ENCODE results near the gene PDPK1.

The PDPK1 gene

DNA sequence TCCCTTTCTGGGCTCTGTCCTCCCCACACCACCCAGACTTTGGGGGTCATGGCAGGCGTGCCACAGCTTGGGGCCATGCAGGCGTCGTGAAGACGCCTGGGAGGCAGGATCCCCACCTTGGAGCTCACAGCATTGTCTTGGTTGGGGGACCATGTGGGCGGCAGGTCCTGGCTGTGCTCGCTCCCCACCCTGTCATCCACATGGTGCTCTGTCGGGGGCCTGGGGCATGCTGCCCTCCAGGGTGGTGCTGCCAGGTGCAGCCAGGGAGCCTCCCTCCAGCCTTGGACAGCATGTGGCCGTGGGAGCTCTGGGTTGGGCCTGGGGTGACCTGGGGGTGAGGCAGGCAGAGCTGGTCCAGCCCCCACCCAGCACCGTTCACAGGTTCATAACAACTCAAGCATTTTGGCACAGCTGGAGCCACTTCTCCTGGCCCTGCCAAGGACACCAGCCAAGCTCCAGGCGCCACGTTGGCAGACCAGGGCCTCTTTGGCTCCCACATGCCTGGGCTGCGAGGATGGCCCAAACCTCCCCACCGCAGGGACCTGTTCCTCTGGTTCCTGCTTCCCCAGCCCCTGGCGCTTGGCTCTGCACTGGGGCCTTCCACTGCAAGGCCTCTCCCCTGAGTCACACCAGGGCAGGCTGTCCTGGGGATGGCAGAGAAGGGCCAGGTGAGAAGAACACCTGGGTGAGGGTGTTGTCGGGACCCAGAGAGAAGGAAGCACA lies 39.1 kb upstream of the PDPK1 start:
- peaks cover 15% of the 10 kb centered on the region for H3K36me3 ChIP-seq (ENCODE audit: insufficient read depth, low read length)
- H3K4me1 ChIP-seq (ENCODE audit: control insufficient read depth, insufficient read depth, low read length) = peaks cover 17% of the 10 kb centered on the region
- no peak overlapping the region for H3K9ac ChIP-seq (ENCODE audit: low read depth, low read length)
- H3K4me2 ChIP-seq (ENCODE audit: low read length) = no peak overlapping the region
- H3K27me3 ChIP-seq (ENCODE audit: control insufficient read depth, insufficient read depth, low read length) = no peaks in the 10 kb centered on the region
- H3K4me3 ChIP-seq (ENCODE audit: low read length) = no peak overlapping the region
- no peaks in the 10 kb centered on the region for H3K9me3 ChIP-seq (replicated peaks; ENCODE audit: low read length)

DNA sequence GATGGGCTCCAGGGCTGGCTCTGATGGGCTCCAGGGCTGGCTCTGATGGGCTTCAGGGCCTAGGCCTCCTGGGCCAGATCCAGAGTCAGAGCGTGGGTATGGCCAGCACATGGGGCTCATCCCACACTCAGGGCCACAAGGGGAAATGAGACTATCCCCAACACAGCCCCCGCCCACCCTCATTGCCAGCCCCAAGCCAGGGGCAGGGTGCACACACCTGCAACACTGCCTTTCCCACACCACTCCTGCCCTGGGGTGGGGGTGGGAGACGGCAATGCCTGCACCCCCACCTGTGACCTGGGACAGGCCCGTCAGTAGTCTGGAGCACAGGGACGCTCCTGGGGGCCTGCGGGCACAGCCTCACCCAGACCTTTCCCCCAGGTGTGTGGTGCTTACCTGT lies 38.4 kb upstream of the PDPK1 start:
- H3K4me1 ChIP-seq (ENCODE audit: control insufficient read depth, insufficient read depth, low read length) = peaks cover 17% of the 10 kb centered on the region
- H3K36me3 ChIP-seq (ENCODE audit: insufficient read depth, low read length) = peaks cover 15% of the 10 kb centered on the region
- H3K4me3 ChIP-seq (ENCODE audit: low read length) = no peak overlapping the region
- no peaks in the 10 kb centered on the region for H3K9me3 ChIP-seq (replicated peaks; ENCODE audit: low read length)
- no peak overlapping the region for H3K4me2 ChIP-seq (ENCODE audit: low read length)
- H3K9ac ChIP-seq (ENCODE audit: low read depth, low read length) = no peak overlapping the region
- no peaks in the 10 kb centered on the region for H3K27me3 ChIP-seq (ENCODE audit: control insufficient read depth, insufficient read depth, low read length)

DNA sequence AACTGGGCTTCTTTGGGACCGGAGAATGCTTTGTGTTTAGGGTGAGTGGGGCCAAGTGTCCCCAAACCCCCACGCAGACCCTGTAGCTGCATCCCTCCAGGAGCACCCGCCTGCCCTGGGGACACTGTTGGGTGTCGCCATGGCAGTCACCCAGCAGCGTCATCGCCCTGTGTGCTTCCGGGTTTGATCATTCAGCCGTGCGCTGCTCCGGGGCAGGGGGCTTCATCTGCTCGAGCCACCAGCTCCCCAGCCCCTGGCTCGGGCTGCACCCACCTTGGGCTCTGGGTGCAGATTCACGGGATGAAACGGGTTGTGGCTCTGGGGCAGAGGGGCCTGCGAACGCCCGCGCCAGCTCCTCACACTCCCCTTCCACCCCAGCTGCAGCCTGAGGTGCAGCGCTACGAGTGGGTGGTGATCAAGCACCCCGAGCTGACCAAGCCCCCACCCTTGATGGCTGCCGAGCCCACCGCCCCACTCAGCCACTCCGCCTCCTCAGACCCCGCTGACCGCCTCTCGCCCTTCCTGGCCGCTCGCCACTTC lies 37.9 kb upstream of the PDPK1 start:
- peaks cover 17% of the 10 kb centered on the region for H3K4me1 ChIP-seq (ENCODE audit: control insufficient read depth, insufficient read depth, low read length)
- no peak overlapping the region for H3K9ac ChIP-seq (ENCODE audit: low read depth, low read length)
- peaks cover 15% of the 10 kb centered on the region for H3K36me3 ChIP-seq (ENCODE audit: insufficient read depth, low read length)
- no peaks in the 10 kb centered on the region for H3K9me3 ChIP-seq (replicated peaks; ENCODE audit: low read length)
- H3K27me3 ChIP-seq (ENCODE audit: control insufficient read depth, insufficient read depth, low read length) = no peaks in the 10 kb centered on the region
- H3K4me2 ChIP-seq (ENCODE audit: low read length) = no peak overlapping the region
- H3K4me3 ChIP-seq (ENCODE audit: low read length) = no peak overlapping the region

DNA sequence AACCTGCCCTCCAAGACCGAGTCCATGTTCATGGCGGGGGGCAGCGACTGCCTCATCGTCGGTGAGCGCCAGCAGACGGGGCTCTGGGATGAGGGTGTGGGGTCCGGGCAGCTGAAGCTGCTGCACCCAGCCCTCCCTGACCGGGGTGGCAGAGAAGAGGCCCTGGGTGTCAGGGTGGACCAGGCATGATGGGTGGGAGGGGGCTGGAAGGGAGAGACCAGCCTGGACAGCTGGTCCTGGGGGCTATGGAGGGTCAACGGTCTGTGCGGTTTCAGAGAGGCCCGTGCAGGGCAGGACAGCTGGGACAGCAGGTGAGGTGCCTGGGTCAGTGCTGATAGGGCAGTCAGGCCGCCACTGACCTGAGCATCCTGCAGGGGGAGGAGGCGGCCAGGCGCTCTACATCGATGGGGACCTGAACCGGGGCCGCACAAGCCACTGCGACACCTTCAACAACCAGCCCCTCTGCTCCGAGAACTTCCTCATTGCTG lies 37.3 kb upstream of the PDPK1 start:
- Histone ChIP-seq H3K4me1 (ENCODE audit: control insufficient read depth, insufficient read depth, low read length) (peaks cover 17% of the 10 kb centered on the region), H3K4me2 (ENCODE audit: low read length) (no peak overlapping the region), H3K27me3 (ENCODE audit: control insufficient read depth, insufficient read depth, low read length) (no peaks in the 10 kb centered on the region), H3K36me3 (ENCODE audit: insufficient read depth, low read length) (peaks cover 15% of the 10 kb centered on the region), H3K4me3 (ENCODE audit: low read length) (no peak overlapping the region), H3K9ac (ENCODE audit: low read depth, low read length) (no peak overlapping the region), H3K9me3 (replicated peaks; ENCODE audit: low read length) (no peaks in the 10 kb centered on the region)

DNA sequence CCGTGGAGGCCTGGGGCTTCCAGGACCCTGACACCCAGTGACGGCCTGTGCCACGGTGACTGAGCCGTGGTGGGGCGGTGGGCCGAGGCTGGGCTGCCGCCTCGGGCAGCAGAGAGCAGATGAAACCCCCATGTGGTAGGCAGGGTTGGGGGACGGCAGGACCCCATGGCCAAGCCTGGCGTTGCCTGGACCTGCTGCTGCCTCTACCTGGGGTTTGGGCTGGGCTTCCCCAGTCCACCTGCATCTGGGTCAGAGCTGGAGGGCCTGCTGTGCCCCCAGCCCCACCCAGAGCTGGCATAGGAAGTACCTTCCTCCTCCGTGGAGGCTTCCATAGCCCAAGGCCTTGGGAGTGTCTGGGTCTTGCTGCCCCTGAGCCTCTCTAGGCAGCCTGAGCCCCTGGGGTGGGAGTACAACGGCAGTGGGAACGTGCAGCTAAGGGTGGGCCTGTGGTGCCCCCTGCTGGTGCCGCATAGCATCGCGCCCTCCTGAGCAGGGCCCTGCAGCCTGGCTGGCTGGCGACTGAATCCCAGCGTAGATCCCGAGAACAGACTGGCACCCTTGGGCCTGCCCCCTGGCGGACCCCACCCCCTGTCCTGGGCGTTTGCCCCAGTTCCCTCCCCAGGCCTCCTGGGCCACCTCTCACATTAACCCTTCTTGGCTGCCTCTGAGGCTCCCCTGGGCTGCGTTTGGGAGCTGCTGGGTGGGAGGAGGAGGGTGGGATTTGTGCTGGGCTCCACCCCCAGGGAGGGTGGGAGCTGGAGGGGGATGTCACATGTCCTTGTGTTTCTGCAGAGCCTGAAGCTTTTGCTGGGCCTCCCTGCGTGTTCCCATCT lies 36.7 kb upstream of the PDPK1 start:
- H3K4me1 ChIP-seq (ENCODE audit: control insufficient read depth, insufficient read depth, low read length) = peaks cover 17% of the 10 kb centered on the region
- H3K27me3 ChIP-seq (ENCODE audit: control insufficient read depth, insufficient read depth, low read length) = no peaks in the 10 kb centered on the region
- peaks cover 15% of the 10 kb centered on the region for H3K36me3 ChIP-seq (ENCODE audit: insufficient read depth, low read length)
- no peak overlapping the region for H3K4me3 ChIP-seq (ENCODE audit: low read length)
- H3K4me2 ChIP-seq (ENCODE audit: low read length) = peak overlapping the region; percentile 45
- H3K9me3 ChIP-seq (replicated peaks; ENCODE audit: low read length) = no peaks in the 10 kb centered on the region
- H3K9ac ChIP-seq (ENCODE audit: low read depth, low read length) = no peak overlapping the region

DNA sequence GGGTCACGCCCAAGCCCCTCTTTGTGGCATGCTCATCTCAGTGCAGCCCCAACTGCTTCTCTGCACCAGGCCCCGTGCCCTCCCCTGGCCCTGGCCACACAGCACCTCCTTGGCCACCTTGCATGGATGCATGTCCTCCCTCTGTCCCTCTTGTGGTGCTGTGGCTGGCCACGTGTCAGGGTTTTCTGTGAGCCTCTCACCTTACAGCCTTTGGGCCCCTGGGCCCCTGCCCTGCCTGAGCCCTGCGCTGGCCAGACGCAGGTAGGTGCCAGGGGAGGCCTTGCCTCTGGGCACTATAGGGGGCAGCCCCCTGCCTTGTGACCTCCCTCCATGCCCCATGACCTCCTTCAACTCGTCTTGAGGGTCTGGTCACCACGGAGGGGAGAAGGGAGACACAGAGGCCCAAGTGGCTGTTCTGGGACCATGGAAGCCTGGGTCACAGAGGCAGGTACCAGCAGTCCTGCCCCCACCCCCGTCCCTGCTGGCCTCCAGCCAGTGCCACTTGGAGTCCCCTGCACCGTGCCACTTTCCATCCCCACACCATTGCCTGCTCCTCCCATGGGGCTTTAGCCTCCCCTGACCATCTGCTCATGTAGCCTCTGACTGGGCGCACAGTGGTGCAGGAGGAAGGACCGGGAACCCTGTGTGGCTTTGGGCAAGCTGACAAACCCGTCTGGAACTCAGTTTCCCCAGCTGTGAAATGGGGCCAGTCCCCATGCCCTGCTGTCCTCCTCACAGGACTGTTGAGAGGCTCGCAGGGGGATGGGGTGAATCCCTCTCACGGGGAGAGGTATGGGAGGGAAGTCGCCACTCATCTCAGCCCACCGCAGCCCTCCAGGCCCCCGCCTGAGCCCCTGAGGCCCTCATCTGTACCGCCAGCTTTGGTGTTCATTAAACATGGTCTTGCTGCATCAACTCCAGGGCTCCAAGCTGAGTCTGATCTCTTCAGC lies 35.6 kb upstream of the PDPK1 start:
- H3K4me2 ChIP-seq (ENCODE audit: low read length) = no peak overlapping the region
- H3K36me3 ChIP-seq (ENCODE audit: insufficient read depth, low read length) = peaks cover 6% of the 10 kb centered on the region
- H3K9me3 ChIP-seq (replicated peaks; ENCODE audit: low read length) = no peaks in the 10 kb centered on the region
- H3K27me3 ChIP-seq (ENCODE audit: control insufficient read depth, insufficient read depth, low read length) = no peaks in the 10 kb centered on the region
- H3K4me3 ChIP-seq (ENCODE audit: low read length) = no peak overlapping the region
- H3K4me1 ChIP-seq (ENCODE audit: control insufficient read depth, insufficient read depth, low read length) = peaks cover 13% of the 10 kb centered on the region
- no peak overlapping the region for H3K9ac ChIP-seq (ENCODE audit: low read depth, low read length)

DNA sequence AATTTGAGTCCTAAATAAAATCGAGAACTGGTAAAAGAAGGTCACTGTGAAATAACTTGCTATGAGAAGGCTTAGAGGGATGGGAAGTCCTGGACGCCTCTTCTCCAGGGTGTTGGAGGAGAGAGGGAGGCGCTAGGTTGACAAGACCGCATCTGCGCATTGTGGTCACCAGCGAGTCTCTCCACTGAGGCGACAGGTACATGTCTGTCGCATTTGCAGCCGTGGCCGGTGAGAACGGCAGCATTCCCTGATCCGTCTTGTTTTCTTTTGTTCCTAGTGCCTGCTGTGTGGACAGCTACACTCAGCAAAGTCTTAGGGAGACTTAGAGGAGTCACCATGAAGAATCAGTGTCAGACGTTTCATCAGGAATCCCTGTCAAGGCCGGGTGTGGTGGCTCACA lies 32.1 kb upstream of the PDPK1 start:
- no peaks in the 10 kb centered on the region for H3K9me3 ChIP-seq (replicated peaks; ENCODE audit: low read length)
- no peaks in the 10 kb centered on the region for H3K36me3 ChIP-seq (ENCODE audit: insufficient read depth, low read length)
- H3K27me3 ChIP-seq (ENCODE audit: control insufficient read depth, insufficient read depth, low read length) = no peaks in the 10 kb centered on the region
- H3K4me1 ChIP-seq (ENCODE audit: control insufficient read depth, insufficient read depth, low read length) = peaks cover 6% of the 10 kb centered on the region
- no peak overlapping the region for H3K9ac ChIP-seq (ENCODE audit: low read depth, low read length)
- H3K4me3 ChIP-seq (ENCODE audit: low read length) = no peak overlapping the region
- no peak overlapping the region for H3K4me2 ChIP-seq (ENCODE audit: low read length)

DNA sequence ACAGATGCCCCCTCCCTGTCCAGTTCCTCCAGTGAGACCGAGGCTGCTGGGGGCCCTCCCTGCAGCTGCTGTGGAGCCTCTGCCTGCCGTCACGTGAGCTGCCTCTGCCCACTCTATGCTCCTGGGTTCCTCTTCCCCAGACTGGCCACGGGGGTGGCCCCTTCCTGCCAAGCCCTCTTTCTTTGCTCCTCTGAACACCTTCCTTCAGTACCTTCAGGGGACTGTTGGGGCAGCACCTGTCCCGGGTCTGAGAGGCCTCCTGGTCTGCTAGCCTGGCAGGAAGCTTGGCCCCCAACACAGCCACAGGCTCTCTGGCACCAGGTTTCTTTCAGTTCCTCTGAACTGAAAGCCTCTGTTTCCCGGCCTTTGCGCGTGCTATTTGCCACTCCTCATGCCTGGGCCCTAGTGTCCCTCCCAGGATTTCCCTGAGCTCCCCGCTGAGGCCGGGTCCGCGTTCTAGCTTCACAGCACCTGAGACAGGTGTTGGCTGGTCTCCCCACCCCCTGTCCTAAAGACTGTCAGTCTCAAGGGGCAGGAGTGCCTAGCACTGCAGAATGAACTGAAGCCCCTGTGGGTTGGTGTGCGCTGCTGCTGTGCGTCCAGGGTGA lies 30.7 kb upstream of the PDPK1 start:
- H3K9ac ChIP-seq (ENCODE audit: low read depth, low read length) = no peak overlapping the region
- no peak overlapping the region for H3K4me3 ChIP-seq (ENCODE audit: low read length)
- H3K36me3 ChIP-seq (ENCODE audit: insufficient read depth, low read length) = no peaks in the 10 kb centered on the region
- H3K4me2 ChIP-seq (ENCODE audit: low read length) = no peak overlapping the region
- H3K27me3 ChIP-seq (ENCODE audit: control insufficient read depth, insufficient read depth, low read length) = no peaks in the 10 kb centered on the region
- peaks cover 14% of the 10 kb centered on the region for H3K4me1 ChIP-seq (ENCODE audit: control insufficient read depth, insufficient read depth, low read length)
- H3K9me3 ChIP-seq (replicated peaks; ENCODE audit: low read length) = no peaks in the 10 kb centered on the region

DNA sequence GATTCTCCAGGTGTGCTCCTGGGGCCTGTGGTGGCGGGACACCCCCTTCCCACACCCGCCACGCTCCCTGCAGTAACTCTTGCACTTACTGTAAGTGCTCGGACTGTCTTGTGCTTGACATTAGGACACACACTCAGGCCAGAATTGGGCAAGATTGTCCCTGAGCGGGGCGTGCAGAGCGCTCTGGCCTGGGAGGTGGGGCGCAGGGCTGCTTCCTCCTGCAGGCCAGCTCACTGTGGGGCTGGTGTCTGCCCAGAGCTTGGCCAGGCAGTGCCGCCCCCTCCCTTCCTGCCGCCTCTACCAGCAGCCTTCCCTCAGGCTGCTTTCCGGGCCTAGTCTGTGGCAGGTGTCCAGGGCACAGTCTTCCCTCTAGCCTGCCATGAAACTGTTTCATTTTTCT lies 30.2 kb upstream of the PDPK1 start:
- no peaks in the 10 kb centered on the region for H3K27me3 ChIP-seq (ENCODE audit: control insufficient read depth, insufficient read depth, low read length)
- H3K4me1 ChIP-seq (ENCODE audit: control insufficient read depth, insufficient read depth, low read length) = peaks cover 12% of the 10 kb centered on the region
- no peak overlapping the region for H3K4me3 ChIP-seq (ENCODE audit: low read length)
- H3K9me3 ChIP-seq (replicated peaks; ENCODE audit: low read length) = no peaks in the 10 kb centered on the region
- H3K9ac ChIP-seq (ENCODE audit: low read depth, low read length) = no peak overlapping the region
- no peak overlapping the region for H3K4me2 ChIP-seq (ENCODE audit: low read length)
- H3K36me3 ChIP-seq (ENCODE audit: insufficient read depth, low read length) = no peaks in the 10 kb centered on the region

DNA sequence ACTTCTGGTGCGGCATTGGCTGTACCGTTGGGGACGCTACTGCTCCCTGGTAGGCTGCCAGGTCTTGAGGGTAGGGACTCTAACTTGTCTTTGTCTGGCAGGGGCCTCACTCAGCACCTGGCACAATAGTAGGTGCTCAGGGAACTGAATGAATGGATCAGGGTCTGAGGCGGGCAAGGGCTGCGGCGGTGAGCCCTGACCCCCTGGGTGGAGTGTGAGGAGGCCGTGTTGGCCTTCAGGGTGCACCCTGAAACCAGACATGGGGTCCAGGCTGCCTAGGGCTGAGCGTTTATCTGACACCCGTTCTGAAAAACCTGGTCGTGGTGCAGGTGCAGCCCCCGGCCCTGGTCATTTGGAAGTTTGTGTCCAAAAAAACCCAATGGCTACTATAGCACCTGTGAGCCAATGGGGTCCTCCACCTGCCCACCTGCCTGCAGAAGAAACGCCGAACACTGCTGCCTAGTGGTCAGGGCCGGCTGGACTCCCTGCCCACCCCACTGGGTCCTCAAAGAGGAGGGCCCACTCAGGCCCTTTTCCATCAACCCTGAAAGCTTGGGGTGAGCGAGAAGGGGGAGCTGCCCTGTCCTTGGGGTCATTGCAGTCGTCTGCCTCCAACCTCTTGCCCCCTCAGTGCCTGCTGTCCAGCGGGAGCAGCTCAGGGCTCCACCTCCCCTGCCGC lies 29.0 kb upstream of the PDPK1 start:
- no peaks in the 10 kb centered on the region for H3K9me3 ChIP-seq (replicated peaks; ENCODE audit: low read length)
- H3K9ac ChIP-seq (ENCODE audit: low read depth, low read length) = no peak overlapping the region
- H3K27me3 ChIP-seq (ENCODE audit: control insufficient read depth, insufficient read depth, low read length) = no peaks in the 10 kb centered on the region
- no peaks in the 10 kb centered on the region for H3K36me3 ChIP-seq (ENCODE audit: insufficient read depth, low read length)
- H3K4me1 ChIP-seq (ENCODE audit: control insufficient read depth, insufficient read depth, low read length) = peaks cover 12% of the 10 kb centered on the region
- H3K4me2 ChIP-seq (ENCODE audit: low read length) = no peak overlapping the region
- no peak overlapping the region for H3K4me3 ChIP-seq (ENCODE audit: low read length)

Data from skeletal muscle satellite cell (primary cell).